Natural killer cell (primary cell): ENCODE results near the gene IFI35. TPM values are rescaled to one million over a fixed set of nuclear protein-coding genes. Genes with fewer than 3 reads are reported as not detected.
"Not testable (repeated sequence)": the region's sequence is repeated elsewhere in the genome, so short reads cannot be mapped to it uniquely, and the experiment has no call there.

Experiments used
- ATAC-seq, 3 donors: fragments of 150-1000 bp in 2 of 3; fragments of 200-7000 bp in 1 of 3; cut with Tn5 transposase; 1 replicate in 1 of 3; 2 replicates in 2 of 3; pipeline ENCODE4 v1.10.0; 2021; ENCODE audit warnings: mild to moderate bottlenecking in 2 of 3, moderate library complexity in 2 of 3
- DNase-seq, 2 donors: peaks; one replicate each; pipeline versions ENCODE4 v3.0.0 to v3.0.0-alpha.2; 2013 to 2021; ENCODE audit warnings: mixed read lengths in 1 of 2
- H3K27ac ChIP-seq: one replicate; pipeline ENCODE4 v1.5.1; 2013; ENCODE audit warnings: mild to moderate bottlenecking, low read length
- H3K27me3 ChIP-seq: one replicate; pipeline ENCODE4 v1.6.1; 2013; ENCODE audit warnings: low read length; ENCODE audit not compliant: control insufficient read depth, insufficient read depth
- H3K36me3 ChIP-seq: one replicate; pipeline ENCODE4 v1.6.1; 2013; ENCODE audit warnings: low read length; ENCODE audit not compliant: control insufficient read depth, insufficient read depth
- H3K4me1 ChIP-seq: one replicate; pipeline ENCODE4 v1.6.1; 2013; ENCODE audit warnings: low read length; ENCODE audit not compliant: control insufficient read depth, insufficient read depth
- H3K4me3 ChIP-seq: one replicate; pipeline ENCODE4 v1.5.1; 2013; ENCODE audit warnings: low read length
- H3K9me3 ChIP-seq: one replicate; pipeline ENCODE4 v1.6.1; 2013; ENCODE audit warnings: low read length; ENCODE audit not compliant: control insufficient read depth, insufficient read depth
- H3K27ac Mint-ChIP-seq, 2 donors: one replicate each; pipeline ENCODE4 v1.8.0; 2022; ENCODE audit warnings: mild to moderate bottlenecking in 2 of 2, mixed read lengths in 2 of 2, moderate library complexity in 1 of 2
- H3K27me3 Mint-ChIP-seq, 2 donors: one replicate each; pipeline ENCODE4 v1.8.0; 2022; ENCODE audit warnings: low read depth in 2 of 2, mixed read lengths in 2 of 2
- H3K36me3 Mint-ChIP-seq: one replicate; pipeline ENCODE4 v1.8.0; 2022; ENCODE audit warnings: mixed read lengths
- H3K4me1 Mint-ChIP-seq, 2 donors: one replicate each; pipeline ENCODE4 v1.8.0; 2022; ENCODE audit warnings: mixed read lengths in 2 of 2
- H3K4me3 Mint-ChIP-seq: one replicate; pipeline ENCODE4 v1.8.0; 2022; ENCODE audit warnings: mild to moderate bottlenecking, moderate library complexity, mixed read lengths
- H3K9me3 Mint-ChIP-seq, 2 donors: one replicate each; pipeline ENCODE4 v1.8.0; 2022; ENCODE audit warnings: mixed read lengths in 2 of 2
- WGBS: methylation state at CpG from one replicate; pipeline ENCODE4 v1.1.7; 2013; ENCODE audit warnings: missing lambda C conversion rate; ENCODE audit not compliant: insufficient coverage; 5-methylcytosine and 5-hydroxymethylcytosine counted together
- intact Hi-C: fragments of 100-400 bp; cut with micrococcal nuclease; formaldehyde crosslinking; loops from one replicate; pipeline ENCODE4 v1.14.2; 2022
- total RNA-seq, 4 donors: library from RNA; stranded (reverse); fragments of 120-200 nt in 1 of 4; gene quantifications; one replicate each; pipeline versions ENCODE4 v1.2.3 to v1.2.4, GENCODE V29; 2013 to 2022
- TF ChIP-seq, protein P1 (sequence below): fragments of 200-600 bp; IDR thresholded peaks from one replicate; pipeline ENCODE4 v1.8.0; 2022; ENCODE audit warnings: antibody characterized with exemption

IFI35 gene
- total RNA-seq, 3 donors from 2014 or later (not counting 1 experiment from before 2014, with no cell fraction given) = 50.0 to 66.8 (median 59.4) TPM

DNA sequence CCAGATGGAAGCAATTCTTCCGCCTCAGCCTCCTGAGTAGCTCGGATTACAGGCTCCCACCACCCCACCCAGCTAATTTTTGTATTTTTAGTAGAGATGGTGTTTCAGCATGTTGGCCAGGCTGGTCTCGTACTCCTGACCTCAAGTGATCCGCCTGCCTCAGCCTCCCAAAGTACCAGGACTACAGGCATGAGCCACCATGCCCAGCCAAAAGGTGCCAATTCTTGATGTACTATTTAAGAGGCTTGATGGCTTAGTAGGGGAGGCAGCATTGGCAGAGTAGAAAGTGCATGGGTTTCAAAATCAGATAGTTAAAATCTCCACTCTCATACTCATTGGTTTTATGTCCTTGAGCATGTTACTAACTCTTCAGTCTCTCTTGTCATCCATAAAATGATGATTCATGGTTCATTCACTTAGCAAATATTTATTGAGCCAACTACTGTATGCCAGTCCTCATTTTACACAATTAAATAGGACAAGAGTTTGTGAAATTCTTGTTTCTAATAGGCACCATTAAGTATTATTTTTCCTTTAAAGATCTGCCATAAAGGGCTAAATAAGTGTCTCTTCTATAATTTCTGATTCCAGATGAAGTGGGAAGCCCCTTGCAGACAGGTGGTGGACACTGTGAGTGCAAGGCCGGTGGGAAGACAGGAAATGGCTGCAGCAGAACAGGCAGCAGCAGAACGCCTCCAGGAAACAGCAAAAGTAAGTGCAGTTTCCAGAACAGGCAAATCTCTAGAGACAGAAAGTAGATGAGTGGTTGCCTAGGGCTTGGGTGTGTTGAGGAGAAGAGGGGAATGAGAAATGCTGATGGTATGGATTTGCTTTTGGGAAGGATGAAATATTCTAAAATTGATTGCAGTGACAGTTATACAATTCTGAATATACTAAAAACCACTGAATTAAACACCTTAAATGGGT lies 16.6 kb upstream of the IFI35 start:
- TF ChIP-seq, protein P1, sequence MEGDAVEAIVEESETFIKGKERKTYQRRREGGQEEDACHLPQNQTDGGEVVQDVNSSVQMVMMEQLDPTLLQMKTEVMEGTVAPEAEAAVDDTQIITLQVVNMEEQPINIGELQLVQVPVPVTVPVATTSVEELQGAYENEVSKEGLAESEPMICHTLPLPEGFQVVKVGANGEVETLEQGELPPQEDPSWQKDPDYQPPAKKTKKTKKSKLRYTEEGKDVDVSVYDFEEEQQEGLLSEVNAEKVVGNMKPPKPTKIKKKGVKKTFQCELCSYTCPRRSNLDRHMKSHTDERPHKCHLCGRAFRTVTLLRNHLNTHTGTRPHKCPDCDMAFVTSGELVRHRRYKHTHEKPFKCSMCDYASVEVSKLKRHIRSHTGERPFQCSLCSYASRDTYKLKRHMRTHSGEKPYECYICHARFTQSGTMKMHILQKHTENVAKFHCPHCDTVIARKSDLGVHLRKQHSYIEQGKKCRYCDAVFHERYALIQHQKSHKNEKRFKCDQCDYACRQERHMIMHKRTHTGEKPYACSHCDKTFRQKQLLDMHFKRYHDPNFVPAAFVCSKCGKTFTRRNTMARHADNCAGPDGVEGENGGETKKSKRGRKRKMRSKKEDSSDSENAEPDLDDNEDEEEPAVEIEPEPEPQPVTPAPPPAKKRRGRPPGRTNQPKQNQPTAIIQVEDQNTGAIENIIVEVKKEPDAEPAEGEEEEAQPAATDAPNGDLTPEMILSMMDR = no peak
- Mint-ChIP-seq H3K27me3 (no peaks in the 10 kb centered on the region), H3K27ac (no peak overlapping the region), H3K9me3 (no peaks in the 10 kb centered on the region), H3K4me1 (peaks cover 0 to 5% of the 10 kb centered on the region in 2 donors), H3K4me3 (no peak overlapping the region), H3K36me3 (no peaks in the 10 kb centered on the region)
- Histone ChIP-seq H3K27me3 (no peaks in the 10 kb centered on the region), H3K4me1 (peaks cover under 1% of the 10 kb centered on the region), H3K4me3 (no peak overlapping the region), H3K9me3 (no peaks in the 10 kb centered on the region), H3K36me3 (peaks cover 63% of the 10 kb centered on the region), H3K27ac (no peak overlapping the region)
- intact Hi-C loops = loop anchor here (10.0 kb wide), 1 partner anchor 495 kb away; the partner anchor contains the start of gene DHX8
- ATAC-seq (no peak), DNase-seq (no peak)
- WGBS = 76% methylated on average over 2 of the region's 6 CpGs

DNA sequence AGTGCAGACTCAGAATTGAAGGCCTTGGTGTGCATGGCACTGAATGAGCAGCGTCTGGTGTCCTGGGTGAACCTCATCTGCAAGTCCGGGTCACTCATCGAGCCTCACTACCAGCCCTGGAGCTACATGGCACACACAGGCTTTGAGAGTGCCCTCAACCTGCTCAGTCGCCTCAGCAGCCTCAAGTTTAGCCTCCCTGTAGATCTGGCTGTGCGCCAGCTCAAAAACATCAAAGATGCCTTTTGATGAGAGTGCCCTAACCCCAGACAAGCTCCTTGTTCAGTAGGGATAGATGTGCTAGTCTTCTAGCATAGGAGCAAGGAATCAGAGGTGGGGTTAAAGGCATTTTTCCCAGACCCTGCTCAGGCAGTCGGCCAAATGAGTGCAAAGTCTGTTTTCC lies 15.1 kb upstream of the IFI35 start:
- Mint-ChIP-seq H3K36me3 (no peaks in the 10 kb centered on the region), H3K9me3 (no peaks in the 10 kb centered on the region), H3K27me3 (no peaks in the 10 kb centered on the region), H3K27ac (no peak overlapping the region), H3K4me1 (peaks cover 0 to 5% of the 10 kb centered on the region in 2 donors), H3K4me3 (no peak overlapping the region)
- TF ChIP-seq, protein P1 = no peak
- H3K27me3 ChIP-seq = no peaks in the 10 kb centered on the region
- no peaks in the 10 kb centered on the region for H3K9me3 ChIP-seq
- DNase-seq (no peak), ATAC-seq (no peak)
- no peak overlapping the region for H3K4me3 ChIP-seq
- H3K36me3 ChIP-seq = peaks cover 61% of the 10 kb centered on the region
- WGBS = 97% methylated on average over 6 of the region's 6 CpGs
- no peaks in the 10 kb centered on the region for H3K4me1 ChIP-seq
- intact Hi-C loops = loop anchor here (10.0 kb wide), 1 partner anchor 493 kb away; the partner anchor contains the start of gene DHX8
- H3K27ac ChIP-seq = no peak overlapping the region

DNA sequence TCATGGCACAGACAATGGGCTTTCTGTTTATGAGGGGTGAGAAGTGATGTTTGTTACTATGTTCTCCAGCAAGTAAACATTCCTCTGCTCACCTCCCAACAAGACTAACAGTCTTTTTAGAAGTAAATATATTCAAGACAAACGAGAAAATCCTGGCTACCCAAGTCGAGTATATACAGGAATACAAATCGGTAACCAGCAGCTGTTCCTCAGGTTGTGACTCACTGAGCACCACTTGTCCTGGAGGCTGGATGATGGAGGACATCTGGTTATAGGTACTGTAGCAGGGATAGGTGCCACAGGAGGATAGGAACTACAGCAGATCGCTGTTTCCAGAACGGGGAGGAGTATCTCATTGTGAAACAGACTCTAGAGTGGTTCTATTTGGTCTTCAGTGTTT lies 13.7 kb upstream of the IFI35 start:
- Mint-ChIP-seq H3K27ac (no peak overlapping the region), H3K4me3 (no peak overlapping the region), H3K9me3 (no peaks in the 10 kb centered on the region), H3K4me1 (peaks cover 4 to 7% of the 10 kb centered on the region in 2 donors), H3K27me3 (no peaks in the 10 kb centered on the region), H3K36me3 (no peaks in the 10 kb centered on the region)
- Histone ChIP-seq H3K4me1 (peaks cover 6% of the 10 kb centered on the region), H3K27me3 (no peaks in the 10 kb centered on the region), H3K27ac (no peak overlapping the region), H3K36me3 (peaks cover 49% of the 10 kb centered on the region), H3K4me3 (no peak overlapping the region), H3K9me3 (no peaks in the 10 kb centered on the region)
- TF ChIP-seq, protein P1 = no peak
- DNase-seq (no peak), ATAC-seq (no peak)
- 91% methylated on average over 5 of the region's 5 CpGs for WGBS
- intact Hi-C loops = loop anchor here (10.0 kb wide), 1 partner anchor 492 kb away; the partner anchor contains the start of gene DHX8

DNA sequence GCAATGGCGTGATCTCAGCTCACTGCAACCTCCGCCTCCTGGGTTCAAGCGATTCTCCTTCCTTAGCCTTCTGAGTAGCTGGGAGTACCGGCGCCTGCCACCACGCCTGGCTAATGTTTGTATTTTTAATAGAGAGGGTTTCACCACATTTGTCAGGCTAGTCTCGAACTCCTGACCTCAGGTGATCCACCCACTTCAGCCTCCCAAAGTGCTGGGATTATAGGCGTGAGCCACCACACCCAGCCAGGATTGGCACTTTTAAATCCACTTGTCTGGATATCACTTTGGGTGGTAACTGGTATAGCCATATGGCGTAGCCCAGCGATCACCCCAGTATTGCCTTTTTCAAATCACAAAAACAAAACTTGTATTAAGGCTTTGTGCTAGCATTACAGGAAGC lies 12.7 kb upstream of the IFI35 start:
- not testable (repeated sequence) for H3K9me3 Mint-ChIP-seq, H3K4me1 ChIP-seq, H3K27ac ChIP-seq, ATAC-seq, H3K27me3 ChIP-seq, H3K4me3 Mint-ChIP-seq, DNase-seq, H3K36me3 Mint-ChIP-seq, H3K27me3 Mint-ChIP-seq, H3K9me3 ChIP-seq, H3K4me3 ChIP-seq
- H3K36me3 ChIP-seq = peaks cover 39% of the 10 kb centered on the region
- WGBS = 99% methylated on average over 8 of the region's 10 CpGs
- intact Hi-C loops = loop anchor here (10.0 kb wide), 1 partner anchor 491 kb away; the partner anchor contains the start of gene DHX8
- peak overlapping the region in 1 of 2 donors; percentile 31 for H3K27ac Mint-ChIP-seq
- peaks cover 14 to 15% of the 10 kb centered on the region in 2 donors for H3K4me1 Mint-ChIP-seq
